ENCODE results near the gene ZNF761.
"Not testable (repeated sequence)": the region's sequence is repeated elsewhere in the genome, so short reads cannot be mapped to it uniquely, and the experiment has no call there.

DNA sequence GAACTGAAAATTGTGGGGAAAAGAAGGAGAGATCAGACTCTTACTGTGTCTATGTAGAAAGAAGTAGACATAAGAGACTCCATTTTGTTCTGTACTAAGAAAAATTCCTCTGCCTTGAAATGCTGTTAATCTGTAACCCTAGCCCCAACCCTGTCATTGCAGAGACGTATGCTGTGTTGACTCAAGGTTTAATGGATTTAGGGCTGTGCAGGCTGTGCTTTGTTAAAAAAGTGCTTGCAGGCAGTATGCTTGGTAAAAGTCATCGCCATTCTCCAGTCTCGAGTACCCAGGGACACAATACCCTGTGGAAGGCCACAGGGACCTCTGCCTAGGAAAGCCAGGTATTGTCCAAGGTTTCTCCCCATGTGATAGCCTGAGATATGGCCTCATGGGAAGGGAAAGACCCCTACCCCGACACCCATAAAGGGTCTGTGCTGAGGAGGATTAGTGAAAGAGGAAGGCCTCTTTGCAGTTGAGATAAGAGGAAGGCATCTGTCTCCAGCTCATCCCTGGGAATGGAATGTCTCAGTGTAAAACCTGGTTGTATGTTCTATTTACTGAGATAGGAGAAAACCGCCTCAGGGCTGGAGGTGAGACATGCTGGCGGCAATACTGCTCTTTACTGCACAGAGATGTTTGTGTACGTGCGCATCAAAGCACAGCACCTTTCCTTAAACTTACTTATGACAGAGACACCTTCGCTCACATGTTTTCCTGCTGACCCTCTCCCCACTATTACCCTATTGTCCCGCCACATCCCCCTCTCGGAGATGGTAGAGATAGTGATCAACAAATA, 11.1 kb upstream of the ZNF761 start:
- TF ChIP-seq YY1 (IDR thresholded peaks at IDR 0.05; ENCODE audit: insufficient read depth, insufficient read length); ZNF274 (IDR thresholded peaks at IDR 0.05; ENCODE audit: low read depth, low read length); SUZ12 (IDR thresholded peaks at IDR 0.05; ENCODE audit: extremely low read depth, insufficient read depth, insufficient read length): not testable (repeated sequence)

Measured in NT2/D1 (cell line).